ENCODE measurements around the gene RASGRF1. TPM values are rescaled to one million over a fixed set of nuclear protein-coding genes. Genes with fewer than 3 reads are reported as not detected.
A peak's percentile ranks its signal among the peaks of the same experiment; 100 is the strongest.

Gene RASGRF1
- total and polyA plus RNA-seq, 2 experiments from 2014 or later, result 0.05 to 0.24 TPM

DNA sequence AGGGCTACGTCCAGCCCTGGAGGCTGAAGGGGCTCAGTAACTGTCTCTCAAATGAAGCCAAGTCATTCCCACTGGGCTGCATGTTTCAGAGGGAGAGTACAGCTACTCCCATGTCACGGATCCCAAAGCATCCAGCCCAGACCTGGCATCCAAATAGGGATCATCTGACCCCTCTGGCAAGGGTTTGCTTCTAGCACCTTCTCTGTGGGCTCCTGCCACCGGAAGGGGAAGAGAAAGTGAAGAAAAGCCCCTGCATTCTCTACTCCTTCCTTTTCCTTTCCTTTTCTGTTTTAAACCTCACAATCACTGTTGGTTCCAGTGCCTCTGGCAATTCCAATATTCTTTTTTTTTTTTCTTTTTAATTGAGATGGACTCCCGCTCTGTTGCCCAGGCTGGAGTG is 81.2 kb downstream of the RASGRF1 start (continued):
- TF ChIP-seq, protein P1, sequence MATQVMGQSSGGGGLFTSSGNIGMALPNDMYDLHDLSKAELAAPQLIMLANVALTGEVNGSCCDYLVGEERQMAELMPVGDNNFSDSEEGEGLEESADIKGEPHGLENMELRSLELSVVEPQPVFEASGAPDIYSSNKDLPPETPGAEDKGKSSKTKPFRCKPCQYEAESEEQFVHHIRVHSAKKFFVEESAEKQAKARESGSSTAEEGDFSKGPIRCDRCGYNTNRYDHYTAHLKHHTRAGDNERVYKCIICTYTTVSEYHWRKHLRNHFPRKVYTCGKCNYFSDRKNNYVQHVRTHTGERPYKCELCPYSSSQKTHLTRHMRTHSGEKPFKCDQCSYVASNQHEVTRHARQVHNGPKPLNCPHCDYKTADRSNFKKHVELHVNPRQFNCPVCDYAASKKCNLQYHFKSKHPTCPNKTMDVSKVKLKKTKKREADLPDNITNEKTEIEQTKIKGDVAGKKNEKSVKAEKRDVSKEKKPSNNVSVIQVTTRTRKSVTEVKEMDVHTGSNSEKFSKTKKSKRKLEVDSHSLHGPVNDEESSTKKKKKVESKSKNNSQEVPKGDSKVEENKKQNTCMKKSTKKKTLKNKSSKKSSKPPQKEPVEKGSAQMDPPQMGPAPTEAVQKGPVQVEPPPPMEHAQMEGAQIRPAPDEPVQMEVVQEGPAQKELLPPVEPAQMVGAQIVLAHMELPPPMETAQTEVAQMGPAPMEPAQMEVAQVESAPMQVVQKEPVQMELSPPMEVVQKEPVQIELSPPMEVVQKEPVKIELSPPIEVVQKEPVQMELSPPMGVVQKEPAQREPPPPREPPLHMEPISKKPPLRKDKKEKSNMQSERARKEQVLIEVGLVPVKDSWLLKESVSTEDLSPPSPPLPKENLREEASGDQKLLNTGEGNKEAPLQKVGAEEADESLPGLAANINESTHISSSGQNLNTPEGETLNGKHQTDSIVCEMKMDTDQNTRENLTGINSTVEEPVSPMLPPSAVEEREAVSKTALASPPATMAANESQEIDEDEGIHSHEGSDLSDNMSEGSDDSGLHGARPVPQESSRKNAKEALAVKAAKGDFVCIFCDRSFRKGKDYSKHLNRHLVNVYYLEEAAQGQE (IDR thresholded peaks at IDR 0.05; ENCODE audit: unreplicated experiment), result no peak
- TF ChIP-seq NANOG (IDR thresholded peaks at IDR 0.05; ENCODE audit: borderline replicate concordance) (no peak), JUNB (IDR thresholded peaks at IDR 0.05; ENCODE audit: unreplicated experiment) (no peak), EZH2phosphoT487 (IDR thresholded peaks at IDR 0.05; ENCODE audit: unreplicated experiment) (no peak), CREB1 (CRISPR knock-in tag; IDR thresholded peaks at IDR 0.05; ENCODE audit: low read depth) (no peak), POLR2AphosphoS5 (IDR thresholded peaks at IDR 0.05; ENCODE audit: low read depth) (no peak), ZNF331 (CRISPR knock-in tag; IDR thresholded peaks at IDR 0.05; ENCODE audit: low read depth) (no peak), ZNF114 (CRISPR knock-in tag; IDR thresholded peaks at IDR 0.05) (no peak), STAT1 (IDR thresholded peaks at IDR 0.05; ENCODE audit: unreplicated experiment) (no peak), EZH2 (IDR thresholded peaks at IDR 0.05; ENCODE audit: low read depth, unreplicated experiment) (no peak)
- TF ChIP-seq, protein P2, sequence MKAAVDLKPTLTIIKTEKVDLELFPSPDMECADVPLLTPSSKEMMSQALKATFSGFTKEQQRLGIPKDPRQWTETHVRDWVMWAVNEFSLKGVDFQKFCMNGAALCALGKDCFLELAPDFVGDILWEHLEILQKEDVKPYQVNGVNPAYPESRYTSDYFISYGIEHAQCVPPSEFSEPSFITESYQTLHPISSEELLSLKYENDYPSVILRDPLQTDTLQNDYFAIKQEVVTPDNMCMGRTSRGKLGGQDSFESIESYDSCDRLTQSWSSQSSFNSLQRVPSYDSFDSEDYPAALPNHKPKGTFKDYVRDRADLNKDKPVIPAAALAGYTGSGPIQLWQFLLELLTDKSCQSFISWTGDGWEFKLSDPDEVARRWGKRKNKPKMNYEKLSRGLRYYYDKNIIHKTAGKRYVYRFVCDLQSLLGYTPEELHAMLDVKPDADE (IDR thresholded peaks at IDR 0.05), result no peak

DNA sequence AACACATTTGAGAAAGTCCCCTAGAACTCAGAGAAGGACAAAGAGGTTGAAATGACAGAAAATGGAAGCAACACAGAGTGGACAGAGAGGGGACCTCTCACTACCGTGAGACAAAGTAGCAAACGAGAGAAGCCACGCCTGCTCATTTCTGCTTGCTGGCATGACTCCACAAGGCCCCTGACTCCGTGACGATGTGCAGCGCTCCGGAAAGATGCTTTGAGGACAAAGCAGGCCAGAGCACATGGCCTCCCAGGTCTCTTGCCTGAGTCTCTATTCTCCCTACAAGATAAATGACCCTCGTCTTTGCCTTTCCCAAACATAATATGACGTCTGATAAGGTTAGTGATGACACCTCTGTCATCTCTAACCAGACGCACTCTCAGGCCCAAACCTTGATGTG is 81.9 kb downstream of the RASGRF1 start:
- H3K4me1 Mint-ChIP-seq, result peaks cover 14% of the 10 kb centered on the region
- peaks cover 6% of the 10 kb centered on the region for H3K27me3 Mint-ChIP-seq (ENCODE audit: insufficient read depth, low read depth, poor library complexity)
- Histone ChIP-seq H3K4me3 (no peak overlapping the region), H3K27me3 (ENCODE audit: insufficient read depth) (no peaks in the 10 kb centered on the region), H3K27ac (ENCODE audit: low read depth) (no peak overlapping the region), H2AFZ (peak overlapping the region; percentile 47; the same call in 1 of the 2 replicates), H3K79me2 (replicated peaks; ENCODE audit: insufficient read depth) (no peaks in the 10 kb centered on the region), H4K20me1 (replicated peaks; ENCODE audit: insufficient read depth) (no peaks in the 10 kb centered on the region), H3K9me2 (ENCODE audit: insufficient read depth) (no peaks in the 10 kb centered on the region), H3K4me1 (ENCODE audit: insufficient read depth) (peaks cover 7% of the 10 kb centered on the region), H3F3A (replicated peaks; ENCODE audit: low read depth) (no peaks in the 10 kb centered on the region), H3K4me2 (no peak overlapping the region), H3K36me3 (ENCODE audit: insufficient read depth) (no peaks in the 10 kb centered on the region)
- DNase-seq (ENCODE audit: low spot score), result no peak
- H3K27ac Mint-ChIP-seq, result no peak overlapping the region
- no peaks in the 10 kb centered on the region for H3K9me3 Mint-ChIP-seq
- no peaks in the 10 kb centered on the region for H3K36me3 Mint-ChIP-seq (ENCODE audit: low read depth)
- ATAC-seq, result no peak
- H3K4me3 Mint-ChIP-seq, result no peak overlapping the region
- TF ChIP-seq POLR2AphosphoS5 (IDR thresholded peaks at IDR 0.05; ENCODE audit: low read depth), result no peak
- TF ChIP-seq, protein P2 (IDR thresholded peaks at IDR 0.05), result no peak
- no peak for TF ChIP-seq STAT1 (IDR thresholded peaks at IDR 0.05; ENCODE audit: unreplicated experiment)
- TF ChIP-seq, protein P1 (IDR thresholded peaks at IDR 0.05; ENCODE audit: unreplicated experiment), result no peak
- no peak for TF ChIP-seq EZH2phosphoT487 (IDR thresholded peaks at IDR 0.05; ENCODE audit: unreplicated experiment)
- no peak for TF ChIP-seq ZNF114 (CRISPR knock-in tag; IDR thresholded peaks at IDR 0.05)
- TF ChIP-seq JUNB (IDR thresholded peaks at IDR 0.05; ENCODE audit: unreplicated experiment), result no peak
- TF ChIP-seq CREB1 (CRISPR knock-in tag; IDR thresholded peaks at IDR 0.05; ENCODE audit: low read depth), result no peak
- TF ChIP-seq, protein P3, sequence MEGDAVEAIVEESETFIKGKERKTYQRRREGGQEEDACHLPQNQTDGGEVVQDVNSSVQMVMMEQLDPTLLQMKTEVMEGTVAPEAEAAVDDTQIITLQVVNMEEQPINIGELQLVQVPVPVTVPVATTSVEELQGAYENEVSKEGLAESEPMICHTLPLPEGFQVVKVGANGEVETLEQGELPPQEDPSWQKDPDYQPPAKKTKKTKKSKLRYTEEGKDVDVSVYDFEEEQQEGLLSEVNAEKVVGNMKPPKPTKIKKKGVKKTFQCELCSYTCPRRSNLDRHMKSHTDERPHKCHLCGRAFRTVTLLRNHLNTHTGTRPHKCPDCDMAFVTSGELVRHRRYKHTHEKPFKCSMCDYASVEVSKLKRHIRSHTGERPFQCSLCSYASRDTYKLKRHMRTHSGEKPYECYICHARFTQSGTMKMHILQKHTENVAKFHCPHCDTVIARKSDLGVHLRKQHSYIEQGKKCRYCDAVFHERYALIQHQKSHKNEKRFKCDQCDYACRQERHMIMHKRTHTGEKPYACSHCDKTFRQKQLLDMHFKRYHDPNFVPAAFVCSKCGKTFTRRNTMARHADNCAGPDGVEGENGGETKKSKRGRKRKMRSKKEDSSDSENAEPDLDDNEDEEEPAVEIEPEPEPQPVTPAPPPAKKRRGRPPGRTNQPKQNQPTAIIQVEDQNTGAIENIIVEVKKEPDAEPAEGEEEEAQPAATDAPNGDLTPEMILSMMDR (conservative IDR thresholded peaks at IDR 0.05; ENCODE audit: low read depth in 2 of 2), result no peak
- no peak for TF ChIP-seq ZNF331 (CRISPR knock-in tag; IDR thresholded peaks at IDR 0.05; ENCODE audit: low read depth)
- TF ChIP-seq NANOG (IDR thresholded peaks at IDR 0.05; ENCODE audit: borderline replicate concordance), result no peak
- TF ChIP-seq EZH2 (IDR thresholded peaks at IDR 0.05; ENCODE audit: low read depth, unreplicated experiment), result no peak

Measured in GM23338 (cell line).